ENCODE results near the gene HOXD8. TPM values are rescaled to one million over a fixed set of nuclear protein-coding genes. Genes with fewer than 3 reads are reported as not detected.

HOXD8 gene
- total RNA-seq (2014; rRNA removed; shearing (Covaris generic)), result 14.5 and 19.7 TPM in 2 replicates
- 16.7 and 17.6 TPM in 2 replicates for polyA plus RNA-seq (2015; cell fraction: cytosol; rRNA removed)
- polyA plus RNA-seq (2015; cell fraction: nucleus; rRNA removed), result 8.1 and 21.4 TPM in 2 replicates

- peak; percentile 71 for DNase-seq (ENCODE audit: low read depth, low spot score)
- in situ Hi-C loops (cut with HindIII; ENCODE audit: low pct_unique_long_range_greater_than_20kb, low sequenced_read_pairs), result no loop called here
These were observed at the start of gene HOXD8 for GRCh38 chr2:176128982-176129796. Gene HOXD8, plus strand, starts transcription at chr2:176129705. Its CDS starts 662 bp downstream, at chr2:176130367.

- DNase-seq (ENCODE audit: low read depth, low spot score), result peak; percentile 85
- in situ Hi-C loops (cut with HindIII; ENCODE audit: low pct_unique_long_range_greater_than_20kb, low sequenced_read_pairs), result no loop called here
These were observed 49.5 kb upstream of the HOXD8 start for GRCh38 chr2:176079831-176080539.

- no peak for DNase-seq (ENCODE audit: low read depth, low spot score)
- in situ Hi-C loops (cut with HindIII; ENCODE audit: low pct_unique_long_range_greater_than_20kb, low sequenced_read_pairs), result no loop called here
These were observed 48.7 kb upstream of the HOXD8 start for GRCh38 chr2:176080540-176081375.

GRCh38 chr2:176081376-176081836 lies 48.1 kb upstream of the HOXD8 start:
- in situ Hi-C loops (cut with HindIII; ENCODE audit: low pct_unique_long_range_greater_than_20kb, low sequenced_read_pairs), result no loop called here
- no peak for DNase-seq (ENCODE audit: low read depth, low spot score)

- in situ Hi-C loops (cut with HindIII; ENCODE audit: low pct_unique_long_range_greater_than_20kb, low sequenced_read_pairs), result no loop called here
- no peak for DNase-seq (ENCODE audit: low read depth, low spot score)
These were observed 47.5 kb upstream of the HOXD8 start for GRCh38 chr2:176081837-176082524.

GRCh38 chr2:176082525-176082823 lies 47.0 kb upstream of the HOXD8 start:
- in situ Hi-C loops (cut with HindIII; ENCODE audit: low pct_unique_long_range_greater_than_20kb, low sequenced_read_pairs), result no loop called here
- DNase-seq (ENCODE audit: low read depth, low spot score), result no peak

- in situ Hi-C loops (cut with HindIII; ENCODE audit: low pct_unique_long_range_greater_than_20kb, low sequenced_read_pairs), result no loop called here
- DNase-seq (ENCODE audit: low read depth, low spot score), result no peak
These were observed 46.4 kb upstream of the HOXD8 start for GRCh38 chr2:176082824-176083751.

- in situ Hi-C loops (cut with HindIII; ENCODE audit: low pct_unique_long_range_greater_than_20kb, low sequenced_read_pairs), result no loop called here
- no peak for DNase-seq (ENCODE audit: low read depth, low spot score)
These were observed 45.7 kb upstream of the HOXD8 start, which contains the start of gene EVX2 for GRCh38 chr2:176083796-176084261. Gene EVX2, minus strand, starts transcription at chr2:176083962. Its CDS starts 186 bp downstream, at chr2:176083776.

- in situ Hi-C loops (cut with HindIII; ENCODE audit: low pct_unique_long_range_greater_than_20kb, low sequenced_read_pairs), result no loop called here
- DNase-seq (ENCODE audit: low read depth, low spot score), result no peak
These were observed 44.8 kb upstream of the HOXD8 start for GRCh38 chr2:176084611-176085119.

- DNase-seq (ENCODE audit: low read depth, low spot score), result no peak
- in situ Hi-C loops (cut with HindIII; ENCODE audit: low pct_unique_long_range_greater_than_20kb, low sequenced_read_pairs), result no loop called here
These were observed 44.3 kb upstream of the HOXD8 start for GRCh38 chr2:176085120-176085788.

GRCh38 chr2:176085861-176086771 lies 43.4 kb upstream of the HOXD8 start:
- in situ Hi-C loops (cut with HindIII; ENCODE audit: low pct_unique_long_range_greater_than_20kb, low sequenced_read_pairs), result no loop called here

GRCh38 chr2:176087330-176088047 lies 42.0 kb upstream of the HOXD8 start:
- in situ Hi-C loops (cut with HindIII; ENCODE audit: low pct_unique_long_range_greater_than_20kb, low sequenced_read_pairs), result no loop called here
- no peak for DNase-seq (ENCODE audit: low read depth, low spot score)

More at GRCh38 chr2:176085861-176086771, 43.4 kb upstream of the HOXD8 start:
- peak; percentile 62 for DNase-seq (ENCODE audit: low read depth, low spot score)

GRCh38 chr2:176088048-176088936 lies 41.2 kb upstream of the HOXD8 start:
- in situ Hi-C loops (cut with HindIII; ENCODE audit: low pct_unique_long_range_greater_than_20kb, low sequenced_read_pairs), result no loop called here

More at GRCh38 chr2:176088048-176088936, 41.2 kb upstream of the HOXD8 start:
- DNase-seq (ENCODE audit: low read depth, low spot score), result peak; percentile 68

Measured in SK-MEL-5 (cell line).